H1 (cell line): ENCODE data around the gene EPS8L1. TPM values are rescaled to one million over a fixed set of nuclear protein-coding genes. Genes with fewer than 3 reads are reported as not detected.

Experiments used
- CBX8 ChIP-seq: fragments of 300-800, 300-1000 bp; sonication (generic); IDR thresholded peaks from 2 replicates; pipeline ENCODE4 v1.7.1; 2016; ENCODE audit warnings: low read depth, low read length, borderline replicate concordance
- GTF2F1 ChIP-seq: IDR thresholded peaks from 2 replicates; pipeline ENCODE4 v1.6.1; 2012; ENCODE audit warnings: low read depth, low read length, improper control_type of control experiment, borderline replicate concordance
- SIX5 ChIP-seq: IDR thresholded peaks from 2 replicates; pipeline ENCODE4 v1.6.1; 2011; ENCODE audit warnings: mild to moderate bottlenecking, low read depth, low read length
- polyA plus RNA-seq, 7 experiments: library from polyadenylated mRNA; depleted of rRNA in 3 of 7; stranded (reverse) in 5 of 7; unstranded in 2 of 7; fragments of >200 nt in 5 of 7; fragments of 200-250 nt in 2 of 7; gene quantifications; 1 replicate in 5 of 7; 2 replicates in 1 of 7; 4 replicates in 1 of 7; pipeline versions ENCODE4 v1.2.1 to v1.2.3, GENCODE V29; 2011 to 2013; ENCODE audit warnings: missing spikeins in 2 of 7, mixed read lengths in 2 of 7
- total RNA-seq: library from RNA; stranded (reverse); fragmentation: NEBNext Ultra II Directional; extraction: Animal tissue kit (Norgen Biotek cat#: 25700); gene quantifications from 2 replicates; pipeline ENCODE4 v1.2.1, GENCODE V29; 2021
- TF ChIP-seq, protein P1 (sequence below), 3 experiments: IDR thresholded peaks; 1 replicate in 2 of 3; 2 replicates in 1 of 3; pipeline versions ENCODE4 v1.5.1 to v1.6.1; 2011; ENCODE audit warnings: low read length in 3 of 3, mild to moderate bottlenecking in 3 of 3, inconsistent platforms in 2 of 3, low read depth in 1 of 3, moderate library complexity in 1 of 3; ENCODE audit not compliant: insufficient read depth in 1 of 3; ENCODE audit errors: control extremely low read depth in 1 of 3

Gene EPS8L1
- total and polyA plus RNA-seq, 2 of the 8 experiments (the other 6 are each of a cell fraction or from before 2014, with no cell fraction given), result 19.8 to 30.2 TPM

DNA sequence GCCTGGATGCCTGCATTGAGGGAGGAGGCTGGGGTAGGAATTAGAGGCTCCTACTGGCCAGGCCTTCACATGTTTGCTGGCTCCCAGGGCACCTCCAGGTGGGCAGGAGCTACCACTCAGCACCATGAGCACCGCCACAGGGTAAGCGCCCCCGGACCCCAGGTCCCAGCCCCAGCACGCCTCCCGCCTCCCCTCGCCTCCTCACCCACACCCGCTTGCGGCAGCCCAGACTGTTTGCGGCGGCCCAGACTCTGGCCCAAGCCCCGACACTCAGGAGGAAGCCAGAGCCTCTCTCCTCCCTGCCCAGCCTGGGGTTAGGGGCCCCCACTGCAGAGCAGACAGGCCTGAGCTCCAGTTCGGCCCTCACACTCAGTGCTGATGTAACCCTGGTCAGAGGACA lies 652 bp downstream of the EPS8L1 start (continued):
- TF ChIP-seq, protein P1, sequence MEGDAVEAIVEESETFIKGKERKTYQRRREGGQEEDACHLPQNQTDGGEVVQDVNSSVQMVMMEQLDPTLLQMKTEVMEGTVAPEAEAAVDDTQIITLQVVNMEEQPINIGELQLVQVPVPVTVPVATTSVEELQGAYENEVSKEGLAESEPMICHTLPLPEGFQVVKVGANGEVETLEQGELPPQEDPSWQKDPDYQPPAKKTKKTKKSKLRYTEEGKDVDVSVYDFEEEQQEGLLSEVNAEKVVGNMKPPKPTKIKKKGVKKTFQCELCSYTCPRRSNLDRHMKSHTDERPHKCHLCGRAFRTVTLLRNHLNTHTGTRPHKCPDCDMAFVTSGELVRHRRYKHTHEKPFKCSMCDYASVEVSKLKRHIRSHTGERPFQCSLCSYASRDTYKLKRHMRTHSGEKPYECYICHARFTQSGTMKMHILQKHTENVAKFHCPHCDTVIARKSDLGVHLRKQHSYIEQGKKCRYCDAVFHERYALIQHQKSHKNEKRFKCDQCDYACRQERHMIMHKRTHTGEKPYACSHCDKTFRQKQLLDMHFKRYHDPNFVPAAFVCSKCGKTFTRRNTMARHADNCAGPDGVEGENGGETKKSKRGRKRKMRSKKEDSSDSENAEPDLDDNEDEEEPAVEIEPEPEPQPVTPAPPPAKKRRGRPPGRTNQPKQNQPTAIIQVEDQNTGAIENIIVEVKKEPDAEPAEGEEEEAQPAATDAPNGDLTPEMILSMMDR (IDR thresholded peaks at IDR 0.05; ENCODE audit: control extremely low read depth in 1 of 3, insufficient read depth in 1 of 3, low read depth in 1 of 3, low read length in 3 of 3), result no peak
- TF ChIP-seq SIX5, result no peak
- no peak for TF ChIP-seq CBX8
- no peak for TF ChIP-seq GTF2F1
